Measurements from ENCODE around the gene LRMDA. TPM values are rescaled to one million over a fixed set of nuclear protein-coding genes. Genes with fewer than 3 reads are reported as not detected.

The LRMDA gene
- total RNA-seq, 1 experiment from 2014 or later, result not detected

GRCh38 chr10:75432763-75433162 is 1.3 kb downstream of the LRMDA start:
- intact Hi-C loops (cut with micrococcal nuclease; ENCODE audit: unreplicated experiment), result no loop called here
- Histone ChIP-seq H3K27me3 (replicated peaks; ENCODE audit: insufficient read depth, low read depth, low read length, poor library complexity) (peaks cover 72% of the 10 kb centered on the region), H3K9me3 (ENCODE audit: low read depth, low read length, poor library complexity, severe bottlenecking) (no peaks in the 10 kb centered on the region), H3K27ac (ENCODE audit: low read depth, low read length, poor library complexity, severe bottlenecking) (no peak overlapping the region), H3K36me3 (ENCODE audit: insufficient read depth, low read length, poor library complexity, severe bottlenecking) (no peaks in the 10 kb centered on the region), H3K4me3 (ENCODE audit: low read depth, low read length, poor library complexity, severe bottlenecking) (no peak overlapping the region), H3K4me1 (ENCODE audit: insufficient read depth, low read length, poor library complexity, severe bottlenecking) (no peaks in the 10 kb centered on the region)
- no TSS peak for BruUV-seq (replicated peaks)
- ChIA-PET CTCF (no interaction called here), POLR2A (ENCODE audit: low non-redundant PET) (no interaction called here)
- no peak for TF ChIP-seq EZH2 (IDR thresholded peaks at IDR 0.05; ENCODE audit: borderline replicate concordance, low read depth, low read length, poor library complexity, severe bottlenecking)
- TF ChIP-seq CTCF (conservative IDR thresholded peaks at IDR 0.05; ENCODE audit: low read depth, low read length), result no peak
- no peak for DNase-seq (ENCODE audit: low spot score)

DNA sequence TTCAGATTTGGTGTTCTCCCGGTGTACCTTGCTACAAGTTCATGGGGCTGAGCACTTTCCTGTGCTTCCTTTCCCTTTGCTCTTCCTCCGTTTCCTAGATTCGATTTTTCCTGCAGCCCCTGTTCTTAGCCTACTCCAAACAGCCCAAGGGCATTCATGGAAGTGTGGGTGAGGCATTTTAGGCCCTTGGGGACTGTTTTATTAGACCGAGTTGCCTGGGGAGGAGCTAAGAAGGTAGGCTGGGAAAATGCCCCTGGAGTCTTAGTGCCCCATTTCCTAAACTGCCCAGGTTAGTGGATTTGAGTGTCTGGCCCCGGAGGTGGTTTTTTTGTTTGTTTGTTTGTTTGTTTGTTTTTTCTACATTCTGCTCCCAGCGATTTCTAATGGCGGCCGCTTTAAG is 1.8 kb downstream of the LRMDA start:
- H3K4me1 ChIP-seq (ENCODE audit: insufficient read depth, low read length, poor library complexity, severe bottlenecking), result no peaks in the 10 kb centered on the region
- ChIA-PET CTCF (no interaction called here), POLR2A (ENCODE audit: low non-redundant PET) (no interaction called here)
- H3K9me3 ChIP-seq (ENCODE audit: low read depth, low read length, poor library complexity, severe bottlenecking), result no peaks in the 10 kb centered on the region
- H3K36me3 ChIP-seq (ENCODE audit: insufficient read depth, low read length, poor library complexity, severe bottlenecking), result no peaks in the 10 kb centered on the region
- no peak overlapping the region for H3K27ac ChIP-seq (ENCODE audit: low read depth, low read length, poor library complexity, severe bottlenecking)
- intact Hi-C loops (cut with micrococcal nuclease; ENCODE audit: unreplicated experiment), result no loop called here
- no TSS peak for BruUV-seq (replicated peaks)
- DNase-seq (ENCODE audit: low spot score), result no peak
- no peak overlapping the region for H3K4me3 ChIP-seq (ENCODE audit: low read depth, low read length, poor library complexity, severe bottlenecking)
- TF ChIP-seq CTCF (conservative IDR thresholded peaks at IDR 0.05; ENCODE audit: low read depth, low read length) (no peak), EZH2 (IDR thresholded peaks at IDR 0.05; ENCODE audit: borderline replicate concordance, low read depth, low read length, poor library complexity, severe bottlenecking) (no peak)
- H3K27me3 ChIP-seq (replicated peaks; ENCODE audit: insufficient read depth, low read depth, low read length, poor library complexity), result peaks cover 77% of the 10 kb centered on the region

DNA sequence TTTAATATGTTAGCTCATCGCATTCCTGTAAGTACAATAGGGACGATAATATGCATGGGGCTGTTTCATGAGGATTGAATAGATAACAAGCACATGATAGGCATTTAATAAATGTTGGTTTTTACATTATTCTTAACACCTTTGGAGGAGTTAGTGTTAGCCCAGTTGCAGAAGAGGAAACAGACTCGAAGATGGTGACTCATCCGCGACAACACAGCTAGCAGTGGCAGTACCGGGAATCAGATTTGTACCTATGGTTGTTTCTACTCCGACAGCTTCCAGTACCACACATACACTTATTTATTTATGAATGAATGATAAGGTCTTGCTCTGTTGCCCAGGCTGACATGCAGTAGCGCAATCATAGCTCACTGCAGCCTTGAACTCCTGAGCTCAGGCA is 2.9 kb downstream of the LRMDA start:
- H3K4me3 ChIP-seq (ENCODE audit: low read depth, low read length, poor library complexity, severe bottlenecking), result no peak overlapping the region
- no peaks in the 10 kb centered on the region for H3K9me3 ChIP-seq (ENCODE audit: low read depth, low read length, poor library complexity, severe bottlenecking)
- no peak overlapping the region for H3K27ac ChIP-seq (ENCODE audit: low read depth, low read length, poor library complexity, severe bottlenecking)
- intact Hi-C loops (cut with micrococcal nuclease; ENCODE audit: unreplicated experiment), result no loop called here
- no peak for DNase-seq (ENCODE audit: low spot score)
- no peaks in the 10 kb centered on the region for H3K36me3 ChIP-seq (ENCODE audit: insufficient read depth, low read length, poor library complexity, severe bottlenecking)
- H3K4me1 ChIP-seq (ENCODE audit: insufficient read depth, low read length, poor library complexity, severe bottlenecking), result no peaks in the 10 kb centered on the region
- ChIA-PET CTCF (no interaction called here), POLR2A (ENCODE audit: low non-redundant PET) (no interaction called here)
- H3K27me3 ChIP-seq (replicated peaks; ENCODE audit: insufficient read depth, low read depth, low read length, poor library complexity), result peaks cover 68% of the 10 kb centered on the region
- TF ChIP-seq CTCF (conservative IDR thresholded peaks at IDR 0.05; ENCODE audit: low read depth, low read length), result no peak
- no peak for TF ChIP-seq EZH2 (IDR thresholded peaks at IDR 0.05; ENCODE audit: borderline replicate concordance, low read depth, low read length, poor library complexity, severe bottlenecking)
- BruUV-seq (replicated peaks), result no TSS peak
